Endothelial cell of umbilical vein (primary cell): Measurements from ENCODE around the gene HTR7. TPM values are rescaled to one million over a fixed set of nuclear protein-coding genes. Genes with fewer than 3 reads are reported as not detected.

Source experiments
- BruUV-seq: library from RNA; stranded (reverse); fragments of 400-500 nt; replicated peaks from 2 replicates; lab custom pipeline; 2021; lab: Mats Ljungman, UMichigan
- CTCF ChIA-PET: fragments of 300-600, 350-600 bp; sonication (Branson Sonifier 250); formaldehyde crosslinking; loops from one replicate; lab custom pipeline; 2021; ENCODE audit warnings: antibody characterized with exemption, inconsistent platforms; lab: Charles Lee
- POLR2A ChIA-PET: fragments of 300-600, 350-600 bp; sonication (Branson Sonifier 250); formaldehyde crosslinking; loops from one replicate; lab custom pipeline; 2021; ENCODE audit warnings: antibody characterized with exemption, inconsistent platforms; lab: Charles Lee
- DNase-seq: peaks from one replicate; pipeline ENCODE4 v3.0.0-alpha.2; 2011; ENCODE audit warnings: low read depth, low spot score
- FAIRE-seq: peaks from 2 replicates; lab custom pipeline; 2011; peaks lifted over from hg19 to GRCh38; lab: Jason Lieb, UNC
- H2AFZ ChIP-seq: 2 replicates; pipeline ENCODE4 v1.6.0; 2012; ENCODE audit warnings: low read depth, low read length, control low read depth, inconsistent platforms
- H3K27ac ChIP-seq: 2 replicates; pipeline ENCODE4 v1.5.1; 2011; ENCODE audit warnings: low read depth, mild to moderate bottlenecking, control low read depth, low read length, moderate library complexity; ENCODE audit not compliant: insufficient read depth
- H3K27me3 ChIP-seq, 2 experiments: 2 replicates each; pipeline versions ENCODE4 v1.6.0 to v1.6.1; 2011; ENCODE audit warnings: low read length in 2 of 2, mixed read lengths in 1 of 2; ENCODE audit not compliant: control insufficient read depth in 2 of 2, insufficient read depth in 2 of 2
- H3K36me3 ChIP-seq, 2 experiments: 2 replicates in 1 of 2; 3 replicates in 1 of 2; pipeline ENCODE4 v1.5.1; 2011; ENCODE audit warnings: low read length in 2 of 2, mild to moderate bottlenecking in 1 of 2, moderate library complexity in 1 of 2; ENCODE audit not compliant: control insufficient read depth in 2 of 2, insufficient read depth in 2 of 2; ENCODE audit errors: extremely low read depth in 1 of 2
- H3K4me1 ChIP-seq: 3 replicates; pipeline ENCODE4 v1.5.1; 2011; ENCODE audit warnings: mild to moderate bottlenecking, low read length; ENCODE audit not compliant: control insufficient read depth, insufficient read depth; ENCODE audit errors: extremely low read depth
- H3K4me2 ChIP-seq: 2 replicates; pipeline ENCODE4 v1.6.1; 2011; ENCODE audit warnings: low read length, control low read depth, mixed read lengths; ENCODE audit not compliant: insufficient read depth
- H3K4me3 ChIP-seq, 3 experiments: fragments of 200-600 bp in 1 of 3; sonication (generic), shearing (Covaris generic) in 1 of 3; replicated peaks in 1 of 3; 2 replicates each; pipeline ENCODE4 v1.5.1; 2011 to 2016; ENCODE audit warnings: control low read depth in 3 of 3, low read length in 3 of 3, mild to moderate bottlenecking in 2 of 3, inconsistent platforms in 1 of 3, low read depth in 1 of 3, moderate library complexity in 1 of 3; ENCODE audit not compliant: insufficient read depth in 1 of 3
- H3K79me2 ChIP-seq: 2 replicates; pipeline ENCODE4 v1.6.0; 2012; ENCODE audit warnings: low read length, inconsistent platforms; ENCODE audit not compliant: control insufficient read depth, insufficient read depth
- H3K9ac ChIP-seq: replicated peaks from 2 replicates; pipeline ENCODE3; 2011; ENCODE audit warnings: low read length, control low read depth; ENCODE audit not compliant: insufficient read depth; ENCODE audit errors: extremely low read depth
- H3K9me1 ChIP-seq: replicated peaks from 3 replicates; pipeline ENCODE4 v1.6.0; 2011; ENCODE audit warnings: mild to moderate bottlenecking, low read length; ENCODE audit not compliant: control insufficient read depth, insufficient read depth; ENCODE audit errors: extremely low read depth
- H3K9me3 ChIP-seq: replicated peaks from 2 replicates; pipeline ENCODE4 v1.5.1; 2012; ENCODE audit warnings: low read length, inconsistent platforms; ENCODE audit not compliant: control insufficient read depth, insufficient read depth
- H4K20me1 ChIP-seq: replicated peaks from 2 replicates; pipeline ENCODE3; 2011; ENCODE audit warnings: mild to moderate bottlenecking, low read length; ENCODE audit not compliant: control insufficient read depth, insufficient read depth; ENCODE audit errors: extremely low read depth
- CTCF ChIP-seq, 2 donors: IDR thresholded peaks; 1 replicate in 1 of 2; 2 replicates in 1 of 2; pipeline ENCODE4 v1.5.1; 2011; ENCODE audit warnings: low read length in 2 of 2, mild to moderate bottlenecking in 2 of 2, moderate library complexity in 2 of 2, control low read depth in 1 of 2, inconsistent platforms in 1 of 2, low read depth in 1 of 2; ENCODE audit not compliant: insufficient read depth in 1 of 2; ENCODE audit errors: extremely low read depth in 1 of 2
- EZH2 ChIP-seq: IDR thresholded peaks from 2 replicates; pipeline ENCODE4 v1.6.1; 2012; ENCODE audit warnings: borderline replicate concordance, low read depth, mild to moderate bottlenecking, moderate library complexity, low read length, inconsistent platforms; ENCODE audit not compliant: severe bottlenecking
- FOS ChIP-seq: IDR thresholded peaks from 2 replicates; pipeline ENCODE4 v1.6.1; 2011; ENCODE audit warnings: mild to moderate bottlenecking, low read length, moderate library complexity, borderline replicate concordance; ENCODE audit not compliant: insufficient read depth
- GATA2 ChIP-seq: IDR thresholded peaks from 2 replicates; pipeline ENCODE4 v1.7.0; 2011; ENCODE audit warnings: low read depth, mild to moderate bottlenecking, moderate library complexity, mixed read lengths, low read length; ENCODE audit not compliant: insufficient read length, insufficient read depth
- JUN ChIP-seq: IDR thresholded peaks from 2 replicates; pipeline ENCODE4 v1.6.1; 2011; ENCODE audit warnings: borderline replicate concordance, low read depth; ENCODE audit not compliant: insufficient read length, insufficient read depth
- MAX ChIP-seq: IDR thresholded peaks from 2 replicates; pipeline ENCODE4 v1.6.1; 2011; ENCODE audit not compliant: insufficient read depth, insufficient read length
- MYC ChIP-seq: IDR thresholded peaks from one replicate; pipeline ENCODE4 v1.6.1; 2011; ENCODE audit warnings: mild to moderate bottlenecking, low read depth, low read length
- POLR2A ChIP-seq: IDR thresholded peaks from 2 replicates; pipeline ENCODE4 v1.6.1; 2012; ENCODE audit warnings: low read depth, mild to moderate bottlenecking, control low read depth, low read length
- POLR2AphosphoS5 ChIP-seq: IDR thresholded peaks from 2 replicates; pipeline ENCODE4 v1.6.1; 2012; ENCODE audit warnings: low read depth, mild to moderate bottlenecking, control low read depth, low read length, moderate library complexity; ENCODE audit not compliant: insufficient read depth
- dilution Hi-C: fragments of 300-500 bp; cut with MboI; formaldehyde crosslinking; loops from one replicate; pipeline ENCODE4 v1.15.0; 2019; ENCODE audit warnings: low sequenced_read_pairs; ENCODE audit not compliant: extremely low pct_ligation_motif_present
- intact Hi-C: fragments of 100-400 bp; cut with micrococcal nuclease; formaldehyde crosslinking; loops from one replicate; pipeline ENCODE4 v1.10.0; 2022
- polyA plus RNA-seq, 4 experiments: library from polyadenylated mRNA; depleted of rRNA in 3 of 4; stranded (reverse) in 3 of 4; unstranded in 1 of 4; fragments of >200 nt; gene quantifications; 2 replicates each; pipeline versions ENCODE4 v1.2.1 to v1.2.3, GENCODE V29; 2011 to 2012; ENCODE audit warnings: missing spikeins in 1 of 4
- total RNA-seq: library from RNA; stranded (reverse); gene quantifications from 2 replicates; pipeline ENCODE4 v1.2.3, GENCODE V29; 2021

Gene HTR7
- total and polyA plus RNA-seq, 2 donors (not counting 3 experiments of a cell fraction or from before 2014, with no cell fraction given) = 0.01 to 0.22 TPM

- H3K9me1 ChIP-seq = no peaks in the 10 kb centered on the region
- POLR2A ChIA-PET = no interaction called here
- dilution Hi-C loops = no loop called here
- intact Hi-C loops = loop anchor here (10.0 kb wide), 1 partner anchor 945 kb away; no protein-coding TSS in a partner anchor
- TF ChIP-seq JUN (no peak), GATA2 (no peak), EZH2 (no peak), MAX (no peak), POLR2A (no peak), CTCF (IDR thresholded peaks at IDR 0.05; ENCODE audit: extremely low read depth in 1 of 2, insufficient read depth in 1 of 2, low read depth in 1 of 2, low read length in 2 of 2) (no peak), MYC (no peak), FOS (no peak), POLR2AphosphoS5 (no peak)
- H3K27ac ChIP-seq = no peak overlapping the region
- H4K20me1 ChIP-seq = no peaks in the 10 kb centered on the region
- H3K9me3 ChIP-seq = no peaks in the 10 kb centered on the region
- no peak overlapping the region for H2AFZ ChIP-seq
- CTCF ChIA-PET = interaction anchor here (0.6 to 1.4 kb wide), 5 partner anchors 8 to 79 kb away, joined by 3 to 7 read pairs (median 3); no protein-coding TSS in a partner anchor
- H3K27me3 ChIP-seq = peaks cover 0 to 6% of the 10 kb centered on the region in 2 experiments
- H3K4me1 ChIP-seq = peaks cover 6% of the 10 kb centered on the region
- no peaks in the 10 kb centered on the region for H3K79me2 ChIP-seq
- no peaks in the 10 kb centered on the region for H3K36me3 ChIP-seq
- DNase-seq (no peak), FAIRE-seq (no peak)
- no peak overlapping the region for H3K9ac ChIP-seq
- no peak overlapping the region for H3K4me3 ChIP-seq
- no TSS peak for BruUV-seq
- H3K4me2 ChIP-seq = no peak overlapping the region
Measured at GRCh38 chr10:90740265-90740664, 117.6 kb downstream of the HTR7 start.
